HG02884 (cell line): Measurements from ENCODE around the gene IP6K2.

Experiments used
- ATAC-seq: cut with Tn5 transposase; IDR thresholded peaks from one replicate; pipeline ENCODE4 v1.9.1; 2021; ENCODE audit warnings: mild to moderate bottlenecking, moderate library complexity; ENCODE audit not compliant: unreplicated experiment

IP6K2 gene

GRCh38 chr3:48644898-48645760 lies 71.9 kb downstream of the IP6K2 start:
- no peak for ATAC-seq

GRCh38 chr3:48642605-48643004 lies 74.4 kb downstream of the IP6K2 start:
- no peak for ATAC-seq

- no peak for ATAC-seq
Observed at GRCh38 chr3:48641396-48641795, 75.6 kb downstream of the IP6K2 start.

DNA sequence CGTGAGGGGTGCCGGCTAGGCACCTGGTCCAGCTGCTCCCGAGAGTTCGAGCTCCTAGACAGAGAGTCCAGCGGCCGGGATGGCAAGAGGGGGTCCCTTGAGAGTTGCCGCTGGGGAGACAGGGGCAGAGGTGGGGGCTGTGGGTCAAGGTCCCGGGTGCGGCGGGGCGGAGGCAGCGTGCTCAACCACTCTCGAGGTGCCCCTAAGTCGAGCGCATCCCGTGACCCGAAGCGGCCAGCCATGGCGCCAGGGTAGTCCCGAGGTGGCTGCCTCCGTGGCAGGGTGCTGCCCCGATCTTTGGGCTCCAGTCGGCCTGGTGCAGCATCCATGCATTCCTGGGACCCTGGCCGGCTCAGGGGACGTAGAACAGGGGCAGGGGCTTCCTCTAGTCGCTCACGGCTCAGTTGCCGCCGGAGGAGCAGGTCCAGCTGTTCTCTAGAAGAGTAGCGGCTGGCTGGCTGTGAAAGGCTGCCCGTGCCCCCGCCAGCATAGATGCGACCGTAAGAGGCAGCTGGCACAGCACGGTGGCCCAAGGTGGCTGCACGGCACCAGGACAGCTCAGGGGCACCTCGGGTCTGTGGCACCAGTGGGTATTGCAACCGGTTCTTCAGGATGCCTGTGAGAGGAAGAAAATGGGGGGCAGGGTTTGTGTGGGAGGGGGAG lies 76.9 kb downstream of the IP6K2 start:
- no peak for ATAC-seq
